SU-DHL-6 (cell line): ENCODE data around the gene SETBP1.

Experiments
- H2AFZ ChIP-seq: fragments of 200-600 bp; sonication (generic); 2 replicates; pipeline ENCODE4 v1.6.1; 2014; ENCODE audit warnings: low read depth, mild to moderate bottlenecking, moderate library complexity, mixed read lengths, antibody characterized with exemption, low read length; ENCODE audit not compliant: severe bottlenecking
- H3F3A ChIP-seq: fragments of 200-600 bp; shearing (Covaris generic); 2 replicates; pipeline ENCODE4 v1.6.0; 2016; ENCODE audit warnings: antibody characterized with exemption, mild to moderate bottlenecking; ENCODE audit not compliant: insufficient read depth
- H3K27ac ChIP-seq: fragments of 200-600 bp; sonication (generic); 2 replicates; pipeline ENCODE4 v1.5.1; 2016; ENCODE audit warnings: low read depth, mild to moderate bottlenecking, low read length, moderate library complexity, mixed read lengths
- H3K27me3 ChIP-seq: fragments of 200-600 bp; sonication (generic), shearing (Covaris generic); 2 replicates; pipeline ENCODE4 v1.6.0; 2014; ENCODE audit warnings: mild to moderate bottlenecking, low read length
- H3K36me3 ChIP-seq: fragments of 200-600 bp; sonication (generic); 2 replicates; pipeline ENCODE4 v1.6.1; 2014; ENCODE audit warnings: mild to moderate bottlenecking, low read length, mixed read lengths
- H3K4me2 ChIP-seq: fragments of 300-600, 200-600 bp; shearing (Covaris generic), sonication (generic); 2 replicates; pipeline ENCODE4 v1.6.0; 2014; ENCODE audit warnings: low read length, low read depth, mild to moderate bottlenecking; ENCODE audit not compliant: poor library complexity, severe bottlenecking
- H3K4me3 ChIP-seq: fragments of 200-600 bp; sonication (generic); 2 replicates; pipeline ENCODE4 v1.5.1; 2014; ENCODE audit warnings: antibody characterized with exemption, low read length, mild to moderate bottlenecking, mixed read lengths; ENCODE audit not compliant: insufficient read depth, poor library complexity, severe bottlenecking
- H3K79me2 ChIP-seq: fragments of 200-600 bp; sonication (generic); 2 replicates; pipeline ENCODE4 v1.6.1; 2014; ENCODE audit warnings: mild to moderate bottlenecking, low read length, moderate library complexity; ENCODE audit not compliant: insufficient read depth
- H3K9ac ChIP-seq: fragments of 200-600 bp; sonication (generic); 2 replicates; pipeline ENCODE4 v1.7.0; 2014; ENCODE audit warnings: mild to moderate bottlenecking, low read length
- H3K9me2 ChIP-seq: fragments of 200-600 bp; sonication (generic); replicated peaks from 2 replicates; pipeline ENCODE4 v1.6.1; 2014; ENCODE audit warnings: low read length; ENCODE audit not compliant: insufficient read depth
- H3K9me3 ChIP-seq: fragments of 200-600 bp; sonication (generic); 2 replicates; pipeline ENCODE4 v1.6.1; 2014; ENCODE audit warnings: low read length, mixed read lengths; ENCODE audit not compliant: insufficient read depth
- H4K20me1 ChIP-seq: fragments of 200-600 bp; sonication (generic); 2 replicates; pipeline ENCODE4 v1.6.1; 2014; ENCODE audit warnings: low read depth, mild to moderate bottlenecking, antibody characterized with exemption, low read length, moderate library complexity, mixed read lengths
- CTCF ChIP-seq: fragments of 200-600 bp; sonication (generic); IDR thresholded peaks from one replicate; pipeline ENCODE4 v1.5.1; 2017; ENCODE audit warnings: antibody characterized with exemption, mild to moderate bottlenecking, low read length, moderate library complexity; ENCODE audit not compliant: insufficient read depth, poor library complexity, severe bottlenecking
- EZH2phosphoT487 ChIP-seq: fragments of 200-600 bp; sonication (generic), shearing (Covaris generic); conservative IDR thresholded peaks from 2 replicates; pipeline ENCODE4 v1.6.1; 2018; ENCODE audit warnings: mild to moderate bottlenecking, antibody characterized with exemption, low read length, moderate library complexity, mixed read lengths

SETBP1 gene

GRCh38 chr18:44936485-44936884, 255.8 kb downstream of the SETBP1 start:
- Histone ChIP-seq H3K36me3 (no peaks in the 10 kb centered on the region), H3K9me2 (no peaks in the 10 kb centered on the region), H3K4me2 (no peak overlapping the region), H3K9me3 (no peaks in the 10 kb centered on the region), H3K9ac (no peak overlapping the region), H3K27me3 (no peaks in the 10 kb centered on the region), H3K27ac (no peak overlapping the region), H3K79me2 (no peaks in the 10 kb centered on the region), H3K4me3 (no peak overlapping the region), H4K20me1 (no peaks in the 10 kb centered on the region), H3F3A (no peaks in the 10 kb centered on the region), H2AFZ (no peak overlapping the region)
- TF ChIP-seq EZH2phosphoT487 (no peak), CTCF (no peak)

GRCh38 chr18:44937960-44938719, 257.5 kb downstream of the SETBP1 start:
- Histone ChIP-seq H3K4me2 (no peak overlapping the region), H4K20me1 (no peaks in the 10 kb centered on the region), H3K9ac (no peak overlapping the region), H3K36me3 (no peaks in the 10 kb centered on the region), H3K9me2 (no peaks in the 10 kb centered on the region), H3K27ac (no peak overlapping the region), H2AFZ (no peak overlapping the region), H3K4me3 (no peak overlapping the region), H3K27me3 (no peaks in the 10 kb centered on the region), H3F3A (no peaks in the 10 kb centered on the region), H3K79me2 (no peaks in the 10 kb centered on the region), H3K9me3 (no peaks in the 10 kb centered on the region)
- no peak for TF ChIP-seq CTCF
- TF ChIP-seq EZH2phosphoT487, result no peak

- no peaks in the 10 kb centered on the region for H3K9me3 ChIP-seq
- H3K4me2 ChIP-seq, result no peak overlapping the region
- H3K9me2 ChIP-seq, result no peaks in the 10 kb centered on the region
- no peak overlapping the region for H3K4me3 ChIP-seq
- H3F3A ChIP-seq, result no peaks in the 10 kb centered on the region
- H3K27ac ChIP-seq, result no peak overlapping the region
- H4K20me1 ChIP-seq, result no peaks in the 10 kb centered on the region
- no peak for TF ChIP-seq CTCF
- no peak for TF ChIP-seq EZH2phosphoT487
- H3K27me3 ChIP-seq, result no peaks in the 10 kb centered on the region
- H3K36me3 ChIP-seq, result no peaks in the 10 kb centered on the region
- no peaks in the 10 kb centered on the region for H3K79me2 ChIP-seq
- no peak overlapping the region for H3K9ac ChIP-seq
- H2AFZ ChIP-seq, result no peak overlapping the region
Observed at GRCh38 chr18:44938720-44939665, 258.3 kb downstream of the SETBP1 start.
